SK-N-SH treated with all-trans-retinoic acid at 6 μM for 48 hours (cell line): Measurements from ENCODE around the gene SLC35D3.

Experiments used
- CREB5 ChIP-seq: fragments of 250-450 bp; sonication (Bioruptor Pico); IDR thresholded peaks from 2 replicates; pipeline ENCODE4 v1.5.1; 2020; ENCODE audit warnings: low read depth, mild to moderate bottlenecking, moderate library complexity
- CSDC2 ChIP-seq: fragments of 250-450 bp; sonication (Bioruptor Pico); IDR thresholded peaks from 2 replicates; pipeline ENCODE4 v1.5.0; 2020; ENCODE audit warnings: mild to moderate bottlenecking, moderate library complexity
- CSRNP3 ChIP-seq: fragments of 250-450 bp; sonication (Bioruptor Pico); IDR thresholded peaks from 2 replicates; pipeline ENCODE4 v1.5.1; 2021; ENCODE audit warnings: mild to moderate bottlenecking, moderate library complexity
- GLIS3 ChIP-seq: fragments of 250-450 bp; sonication (Bioruptor Pico); IDR thresholded peaks from 2 replicates; pipeline ENCODE4 v1.5.0; 2020; ENCODE audit warnings: mild to moderate bottlenecking, moderate library complexity
- ISL1 ChIP-seq: fragments of 250-450 bp; sonication (Bioruptor Pico); IDR thresholded peaks from 2 replicates; pipeline ENCODE4 v2.1.2; 2022; ENCODE audit warnings: mild to moderate bottlenecking, moderate library complexity
- OSR1 ChIP-seq: fragments of 250-450 bp; sonication (Bioruptor Pico); IDR thresholded peaks from 2 replicates; pipeline ENCODE4 v1.8.0; 2022; ENCODE audit warnings: moderate library complexity, mild to moderate bottlenecking, inconsistent platforms
- POU6F1 ChIP-seq: fragments of 250-450 bp; sonication (Bioruptor Pico); IDR thresholded peaks from 2 replicates; pipeline ENCODE4 v1.8.0; 2021; ENCODE audit warnings: low read depth, mild to moderate bottlenecking, moderate library complexity, borderline replicate concordance
- PPARA ChIP-seq: fragments of 250-450 bp; sonication (Bioruptor Pico); IDR thresholded peaks from 2 replicates; pipeline ENCODE4 v1.5.0; 2020; ENCODE audit warnings: mild to moderate bottlenecking, borderline replicate concordance
- TOX ChIP-seq: fragments of 250-450 bp; sonication (Bioruptor Pico); IDR thresholded peaks from 2 replicates; pipeline ENCODE4 v1.8.0; 2021; ENCODE audit warnings: mild to moderate bottlenecking, moderate library complexity, borderline replicate concordance
- ZNF565 ChIP-seq: fragments of 450-650 bp; formaldehyde crosslinking; conservative IDR thresholded peaks from 2 replicates; pipeline ENCODE4 v1.5.0; 2020; ENCODE audit warnings: low read depth, mild to moderate bottlenecking, moderate library complexity
- ZNF8 ChIP-seq: fragments of 450-650 bp; formaldehyde crosslinking; IDR thresholded peaks from 2 replicates; pipeline ENCODE4 v1.5.0; 2020; ENCODE audit warnings: mild to moderate bottlenecking, moderate library complexity
- TF ChIP-seq, protein P1 (sequence below): fragments of 250-450 bp; sonication (Bioruptor Pico); IDR thresholded peaks from 2 replicates; pipeline ENCODE4 v1.8.0; 2020; ENCODE audit warnings: mild to moderate bottlenecking, moderate library complexity, borderline replicate concordance
- TF ChIP-seq, protein P2 (sequence below): fragments of 250-450 bp; sonication (Bioruptor Pico); IDR thresholded peaks from 2 replicates; pipeline ENCODE4 v1.5.0; 2020; ENCODE audit warnings: mild to moderate bottlenecking, moderate library complexity

DNA sequence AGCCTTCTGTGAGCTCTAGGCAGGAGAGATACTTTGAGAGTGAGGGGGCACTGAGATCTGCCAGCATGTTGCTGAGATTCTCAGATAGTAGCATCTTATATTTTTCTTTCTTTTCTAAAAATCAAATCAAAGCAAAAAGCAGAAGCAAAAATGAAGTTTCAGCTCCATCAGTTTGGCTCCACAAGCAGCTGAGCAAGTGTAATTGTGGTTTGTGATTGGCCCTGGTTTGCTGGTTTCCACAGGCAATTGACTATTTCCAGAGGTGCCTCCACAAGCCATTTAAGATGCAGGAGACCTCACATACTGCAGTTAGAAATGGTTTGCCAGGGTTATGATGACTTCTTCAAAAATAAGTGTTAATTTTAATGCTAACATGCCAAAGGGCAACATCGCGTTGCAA lies 4.3 kb downstream of the SLC35D3 start:
- no peak for TF ChIP-seq GLIS3 (CRISPR knock-in tag)
- TF ChIP-seq CREB5 (CRISPR knock-in tag): no peak
- TF ChIP-seq TOX (CRISPR knock-in tag): no peak
- no peak for TF ChIP-seq ISL1 (CRISPR knock-in tag)
- TF ChIP-seq, protein P1, sequence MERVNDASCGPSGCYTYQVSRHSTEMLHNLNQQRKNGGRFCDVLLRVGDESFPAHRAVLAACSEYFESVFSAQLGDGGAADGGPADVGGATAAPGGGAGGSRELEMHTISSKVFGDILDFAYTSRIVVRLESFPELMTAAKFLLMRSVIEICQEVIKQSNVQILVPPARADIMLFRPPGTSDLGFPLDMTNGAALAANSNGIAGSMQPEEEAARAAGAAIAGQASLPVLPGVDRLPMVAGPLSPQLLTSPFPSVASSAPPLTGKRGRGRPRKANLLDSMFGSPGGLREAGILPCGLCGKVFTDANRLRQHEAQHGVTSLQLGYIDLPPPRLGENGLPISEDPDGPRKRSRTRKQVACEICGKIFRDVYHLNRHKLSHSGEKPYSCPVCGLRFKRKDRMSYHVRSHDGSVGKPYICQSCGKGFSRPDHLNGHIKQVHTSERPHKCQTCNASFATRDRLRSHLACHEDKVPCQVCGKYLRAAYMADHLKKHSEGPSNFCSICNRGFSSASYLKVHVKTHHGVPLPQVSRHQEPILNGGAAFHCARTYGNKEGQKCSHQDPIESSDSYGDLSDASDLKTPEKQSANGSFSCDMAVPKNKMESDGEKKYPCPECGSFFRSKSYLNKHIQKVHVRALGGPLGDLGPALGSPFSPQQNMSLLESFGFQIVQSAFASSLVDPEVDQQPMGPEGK (CRISPR knock-in tag): no peak
- no peak for TF ChIP-seq CSRNP3 (CRISPR knock-in tag)
- TF ChIP-seq POU6F1 (CRISPR knock-in tag): no peak
- no peak for TF ChIP-seq ZNF8
- no peak for TF ChIP-seq OSR1 (CRISPR knock-in tag)
- no peak for TF ChIP-seq CSDC2 (CRISPR knock-in tag)
- no peak for TF ChIP-seq ZNF565 (CRISPR knock-in tag)
- TF ChIP-seq, protein P2, sequence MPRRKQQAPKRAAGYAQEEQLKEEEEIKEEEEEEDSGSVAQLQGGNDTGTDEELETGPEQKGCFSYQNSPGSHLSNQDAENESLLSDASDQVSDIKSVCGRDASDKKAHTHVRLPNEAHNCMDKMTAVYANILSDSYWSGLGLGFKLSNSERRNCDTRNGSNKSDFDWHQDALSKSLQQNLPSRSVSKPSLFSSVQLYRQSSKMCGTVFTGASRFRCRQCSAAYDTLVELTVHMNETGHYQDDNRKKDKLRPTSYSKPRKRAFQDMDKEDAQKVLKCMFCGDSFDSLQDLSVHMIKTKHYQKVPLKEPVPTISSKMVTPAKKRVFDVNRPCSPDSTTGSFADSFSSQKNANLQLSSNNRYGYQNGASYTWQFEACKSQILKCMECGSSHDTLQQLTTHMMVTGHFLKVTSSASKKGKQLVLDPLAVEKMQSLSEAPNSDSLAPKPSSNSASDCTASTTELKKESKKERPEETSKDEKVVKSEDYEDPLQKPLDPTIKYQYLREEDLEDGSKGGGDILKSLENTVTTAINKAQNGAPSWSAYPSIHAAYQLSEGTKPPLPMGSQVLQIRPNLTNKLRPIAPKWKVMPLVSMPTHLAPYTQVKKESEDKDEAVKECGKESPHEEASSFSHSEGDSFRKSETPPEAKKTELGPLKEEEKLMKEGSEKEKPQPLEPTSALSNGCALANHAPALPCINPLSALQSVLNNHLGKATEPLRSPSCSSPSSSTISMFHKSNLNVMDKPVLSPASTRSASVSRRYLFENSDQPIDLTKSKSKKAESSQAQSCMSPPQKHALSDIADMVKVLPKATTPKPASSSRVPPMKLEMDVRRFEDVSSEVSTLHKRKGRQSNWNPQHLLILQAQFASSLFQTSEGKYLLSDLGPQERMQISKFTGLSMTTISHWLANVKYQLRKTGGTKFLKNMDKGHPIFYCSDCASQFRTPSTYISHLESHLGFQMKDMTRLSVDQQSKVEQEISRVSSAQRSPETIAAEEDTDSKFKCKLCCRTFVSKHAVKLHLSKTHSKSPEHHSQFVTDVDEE (CRISPR knock-in tag): no peak
- TF ChIP-seq PPARA: no peak
